Karpas-422 (cell line): Measurements from ENCODE around the gene PACSIN1. TPM values are rescaled to one million over a fixed set of nuclear protein-coding genes. Genes with fewer than 3 reads are reported as not detected.

Experiments
- DNase-seq: peaks from one replicate; pipeline ENCODE4 v3.0.0-alpha.2; 2015
- H2AFZ ChIP-seq: fragments of 200-600 bp; sonication (generic); 2 replicates; pipeline ENCODE4 v1.6.1; 2014; ENCODE audit warnings: antibody characterized with exemption, low read length, mixed read lengths
- H3K27ac ChIP-seq: fragments of 200-600 bp; sonication (generic); 2 replicates; pipeline ENCODE4 v1.5.1; 2014; ENCODE audit warnings: mild to moderate bottlenecking, low read length, moderate library complexity
- H3K27me3 ChIP-seq: fragments of 200-600 bp; sonication (generic); 2 replicates; pipeline ENCODE4 v1.6.1; 2014; ENCODE audit warnings: low read length, mixed read lengths
- H3K36me3 ChIP-seq: fragments of 200-600 bp; sonication (generic); 2 replicates; pipeline ENCODE4 v1.6.1; 2014; ENCODE audit warnings: low read length, mixed read lengths; ENCODE audit not compliant: insufficient read depth
- H3K4me1 ChIP-seq: fragments of 200-600 bp; sonication (generic); 2 replicates; pipeline ENCODE4 v1.6.1; 2014; ENCODE audit warnings: mild to moderate bottlenecking, low read length, mixed read lengths
- H3K4me2 ChIP-seq: fragments of 200-600 bp; sonication (generic); 2 replicates; pipeline ENCODE4 v1.6.1; 2014; ENCODE audit warnings: low read length, low read depth, mild to moderate bottlenecking; ENCODE audit not compliant: poor library complexity, severe bottlenecking
- H3K4me3 ChIP-seq: fragments of 200-600 bp; sonication (generic); 2 replicates; pipeline ENCODE4 v1.5.1; 2014; ENCODE audit warnings: mild to moderate bottlenecking, antibody characterized with exemption, low read length, mixed read lengths
- H3K79me2 ChIP-seq: fragments of 200-600 bp; sonication (generic); 2 replicates; pipeline ENCODE4 v1.6.1; 2014; ENCODE audit warnings: mild to moderate bottlenecking, low read length, mixed read lengths
- H3K9ac ChIP-seq: fragments of 200-600 bp; sonication (generic); 2 replicates; pipeline ENCODE4 v1.6.0; 2014; ENCODE audit warnings: low read length
- H3K9me2 ChIP-seq: fragments of 200-600 bp; sonication (generic), shearing (Covaris generic); replicated peaks from 2 replicates; pipeline ENCODE4 v1.6.0; 2014; ENCODE audit warnings: mild to moderate bottlenecking, low read length, moderate library complexity; ENCODE audit not compliant: insufficient read depth
- H3K9me3 ChIP-seq: fragments of 300-700, 200-600 bp; sonication (generic); 2 replicates; pipeline ENCODE4 v1.6.1; 2014; ENCODE audit warnings: low read length, mixed read lengths
- H4K20me1 ChIP-seq: fragments of 200-600 bp; sonication (generic); 2 replicates; pipeline ENCODE4 v1.6.1; 2014; ENCODE audit warnings: mild to moderate bottlenecking, antibody characterized with exemption, low read length, low read depth; ENCODE audit not compliant: insufficient read depth
- total RNA-seq: library from RNA; depleted of rRNA; stranded (reverse); fragments of >200 nt; shearing (Covaris generic); gene quantifications from 2 replicates; pipeline ENCODE4 v1.2.3, GENCODE V29; 2014; ENCODE audit warnings: low replicate concordance

Gene PACSIN1
- total RNA-seq, 1 experiment from 2014 or later = not detected

- Histone ChIP-seq H3K4me1 (no peaks in the 10 kb centered on the region), H3K9ac (no peak overlapping the region), H3K9me3 (peaks cover 3% of the 10 kb centered on the region; the same call in 1 of the 2 replicates), H3K4me3 (no peak overlapping the region), H3K79me2 (no peaks in the 10 kb centered on the region), H3K27me3 (no peaks in the 10 kb centered on the region), H3K36me3 (no peaks in the 10 kb centered on the region), H4K20me1 (no peaks in the 10 kb centered on the region), H3K4me2 (no peak overlapping the region), H2AFZ (no peak overlapping the region), H3K9me2 (no peaks in the 10 kb centered on the region), H3K27ac (no peak overlapping the region)
- no peak for DNase-seq
Measured at GRCh38 chr6:34511915-34512737, 46.2 kb downstream of the PACSIN1 start.

- Histone ChIP-seq H3K79me2 (no peaks in the 10 kb centered on the region), H3K4me1 (no peaks in the 10 kb centered on the region), H3K4me2 (no peak overlapping the region), H3K27ac (no peak overlapping the region), H4K20me1 (no peaks in the 10 kb centered on the region), H2AFZ (no peak overlapping the region), H3K9ac (no peak overlapping the region), H3K9me2 (no peaks in the 10 kb centered on the region), H3K9me3 (peaks cover 3% of the 10 kb centered on the region; the same call in 1 of the 2 replicates), H3K4me3 (no peak overlapping the region), H3K27me3 (no peaks in the 10 kb centered on the region), H3K36me3 (no peaks in the 10 kb centered on the region)
- no peak for DNase-seq
Measured at GRCh38 chr6:34512738-34513115, 46.9 kb downstream of the PACSIN1 start.

GRCh38 chr6:34513646-34514045, 47.8 kb downstream of the PACSIN1 start:
- Histone ChIP-seq H3K9ac (no peak overlapping the region), H3K4me2 (no peak overlapping the region), H3K27me3 (no peaks in the 10 kb centered on the region), H4K20me1 (no peaks in the 10 kb centered on the region), H3K9me2 (no peaks in the 10 kb centered on the region), H3K79me2 (no peaks in the 10 kb centered on the region), H3K9me3 (peaks cover 3% of the 10 kb centered on the region; the same call in 1 of the 2 replicates), H3K27ac (no peak overlapping the region), H3K36me3 (no peaks in the 10 kb centered on the region), H3K4me3 (no peak overlapping the region), H3K4me1 (no peaks in the 10 kb centered on the region), H2AFZ (no peak overlapping the region)
- DNase-seq = no peak

- Histone ChIP-seq H3K79me2 (no peaks in the 10 kb centered on the region), H4K20me1 (no peaks in the 10 kb centered on the region), H3K27ac (no peak overlapping the region), H3K4me2 (no peak overlapping the region), H3K9ac (no peak overlapping the region), H3K27me3 (no peaks in the 10 kb centered on the region), H3K9me3 (peaks cover 3% of the 10 kb centered on the region; the same call in 1 of the 2 replicates), H3K36me3 (no peaks in the 10 kb centered on the region), H2AFZ (no peak overlapping the region), H3K9me2 (no peaks in the 10 kb centered on the region), H3K4me3 (no peak overlapping the region), H3K4me1 (no peaks in the 10 kb centered on the region)
- no peak for DNase-seq
Measured at GRCh38 chr6:34514112-34514511, 48.2 kb downstream of the PACSIN1 start.

- Histone ChIP-seq H3K27me3 (no peaks in the 10 kb centered on the region), H3K36me3 (no peaks in the 10 kb centered on the region), H3K79me2 (no peaks in the 10 kb centered on the region), H3K27ac (no peak overlapping the region), H3K9ac (no peak overlapping the region), H3K9me2 (no peaks in the 10 kb centered on the region), H3K9me3 (peaks cover 2% of the 10 kb centered on the region; the same call in 1 of the 2 replicates), H4K20me1 (no peaks in the 10 kb centered on the region), H3K4me3 (no peak overlapping the region), H3K4me2 (no peak overlapping the region), H2AFZ (no peak overlapping the region), H3K4me1 (no peaks in the 10 kb centered on the region)
- DNase-seq = no peak
Measured at GRCh38 chr6:34514593-34515472, 49.0 kb downstream of the PACSIN1 start.

- Histone ChIP-seq H4K20me1 (no peaks in the 10 kb centered on the region), H3K27ac (no peak overlapping the region), H3K4me1 (no peaks in the 10 kb centered on the region), H3K9me3 (no peaks in the 10 kb centered on the region), H3K9ac (no peak overlapping the region), H3K4me3 (no peak overlapping the region), H3K79me2 (no peaks in the 10 kb centered on the region), H3K9me2 (no peaks in the 10 kb centered on the region), H2AFZ (no peak overlapping the region), H3K4me2 (no peak overlapping the region), H3K27me3 (no peaks in the 10 kb centered on the region), H3K36me3 (no peaks in the 10 kb centered on the region)
- no peak for DNase-seq
Measured at GRCh38 chr6:34515473-34516387, 49.9 kb downstream of the PACSIN1 start.

- no peak overlapping the region for H3K4me3 ChIP-seq
- no peak for DNase-seq
- H3K9me2 ChIP-seq = no peaks in the 10 kb centered on the region
- H2AFZ ChIP-seq = no peak overlapping the region
- no peaks in the 10 kb centered on the region for H3K27me3 ChIP-seq
- no peak overlapping the region for H3K9ac ChIP-seq
- no peaks in the 10 kb centered on the region for H4K20me1 ChIP-seq
- H3K36me3 ChIP-seq = no peaks in the 10 kb centered on the region
- H3K4me2 ChIP-seq = no peak overlapping the region
- no peaks in the 10 kb centered on the region for H3K4me1 ChIP-seq
- H3K79me2 ChIP-seq = no peaks in the 10 kb centered on the region
- no peak overlapping the region for H3K27ac ChIP-seq
- no peaks in the 10 kb centered on the region for H3K9me3 ChIP-seq
Measured at GRCh38 chr6:34516391-34517324, 50.8 kb downstream of the PACSIN1 start.
